GM10266 (cell line): ENCODE measurements around the gene EIF4EBP2.

Experiments
- DNase-seq: peaks from one replicate; pipeline ENCODE4 v3.0.0; 2012; ENCODE audit errors: extremely low spot score
- TF ChIP-seq, protein P1 (sequence below): IDR thresholded peaks from 2 replicates; pipeline ENCODE4 v1.5.1; 2012; ENCODE audit warnings: mild to moderate bottlenecking, low read depth; ENCODE audit not compliant: control insufficient read depth, insufficient read depth; ENCODE audit errors: missing control alignments

Gene EIF4EBP2

DNA sequence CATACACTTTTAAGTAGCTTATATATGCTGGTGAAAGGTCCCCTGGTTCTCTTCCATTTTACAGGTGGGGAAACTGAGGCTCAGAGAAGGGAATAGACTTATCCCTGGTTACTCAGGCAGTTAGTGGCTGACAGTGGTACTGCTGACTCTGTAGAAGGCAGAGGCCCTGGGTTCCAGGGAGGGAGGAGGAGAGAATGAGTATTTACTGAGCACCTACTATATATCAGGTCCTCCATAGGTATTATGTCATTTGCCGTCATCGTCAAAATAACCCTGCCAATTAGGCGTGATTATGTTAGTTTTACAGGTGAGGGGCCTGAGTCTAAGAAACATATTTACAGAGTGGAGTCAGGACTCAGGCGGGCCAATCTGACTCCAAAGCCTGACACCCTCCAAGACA, 61.3 kb downstream of the EIF4EBP2 start:
- no peak for DNase-seq
- TF ChIP-seq, protein P1, sequence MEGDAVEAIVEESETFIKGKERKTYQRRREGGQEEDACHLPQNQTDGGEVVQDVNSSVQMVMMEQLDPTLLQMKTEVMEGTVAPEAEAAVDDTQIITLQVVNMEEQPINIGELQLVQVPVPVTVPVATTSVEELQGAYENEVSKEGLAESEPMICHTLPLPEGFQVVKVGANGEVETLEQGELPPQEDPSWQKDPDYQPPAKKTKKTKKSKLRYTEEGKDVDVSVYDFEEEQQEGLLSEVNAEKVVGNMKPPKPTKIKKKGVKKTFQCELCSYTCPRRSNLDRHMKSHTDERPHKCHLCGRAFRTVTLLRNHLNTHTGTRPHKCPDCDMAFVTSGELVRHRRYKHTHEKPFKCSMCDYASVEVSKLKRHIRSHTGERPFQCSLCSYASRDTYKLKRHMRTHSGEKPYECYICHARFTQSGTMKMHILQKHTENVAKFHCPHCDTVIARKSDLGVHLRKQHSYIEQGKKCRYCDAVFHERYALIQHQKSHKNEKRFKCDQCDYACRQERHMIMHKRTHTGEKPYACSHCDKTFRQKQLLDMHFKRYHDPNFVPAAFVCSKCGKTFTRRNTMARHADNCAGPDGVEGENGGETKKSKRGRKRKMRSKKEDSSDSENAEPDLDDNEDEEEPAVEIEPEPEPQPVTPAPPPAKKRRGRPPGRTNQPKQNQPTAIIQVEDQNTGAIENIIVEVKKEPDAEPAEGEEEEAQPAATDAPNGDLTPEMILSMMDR = no peak

DNA sequence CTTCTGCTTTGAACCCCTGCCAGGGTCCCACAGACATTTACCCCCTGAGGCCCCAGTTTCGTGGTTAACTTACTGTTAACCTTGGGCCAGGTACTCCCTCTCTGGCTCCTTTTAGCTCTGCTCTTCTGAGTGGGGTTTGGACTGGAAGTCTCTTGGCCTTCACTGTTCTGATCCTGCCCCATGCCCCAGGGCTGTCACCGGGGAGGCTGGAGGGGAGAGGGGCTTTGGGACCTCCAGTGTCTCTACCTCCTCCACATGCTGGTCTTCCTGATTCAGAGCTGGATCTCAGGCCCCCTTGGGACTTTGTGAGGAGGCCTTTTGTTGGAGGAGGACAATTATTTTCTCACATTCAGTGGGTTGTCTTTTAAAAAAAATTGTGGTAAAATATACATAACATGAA, 61.9 kb downstream of the EIF4EBP2 start:
- no peak for DNase-seq
- TF ChIP-seq, protein P1 = no peak

DNA sequence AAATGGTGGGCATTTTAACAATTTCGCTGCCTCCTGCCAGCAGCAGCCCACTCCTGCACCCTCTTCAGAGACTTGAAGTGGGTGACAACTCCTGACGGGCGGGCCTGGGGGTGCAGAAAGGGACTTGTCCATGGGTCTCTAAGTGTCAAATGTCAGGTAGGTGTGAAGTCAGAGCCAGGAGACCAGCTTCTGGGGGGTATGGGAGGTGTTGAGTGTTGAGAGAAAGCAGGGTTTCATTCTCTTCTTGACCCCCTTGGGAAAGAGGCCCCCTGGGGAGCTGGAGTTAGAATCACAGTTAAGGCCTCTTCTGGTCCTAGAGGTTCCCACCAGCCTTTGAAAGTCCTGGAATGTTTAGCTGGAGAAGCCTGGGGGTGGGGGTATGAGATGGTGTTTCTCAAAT, 63.0 kb downstream of the EIF4EBP2 start:
- DNase-seq = no peak
- TF ChIP-seq, protein P1 = no peak

DNA sequence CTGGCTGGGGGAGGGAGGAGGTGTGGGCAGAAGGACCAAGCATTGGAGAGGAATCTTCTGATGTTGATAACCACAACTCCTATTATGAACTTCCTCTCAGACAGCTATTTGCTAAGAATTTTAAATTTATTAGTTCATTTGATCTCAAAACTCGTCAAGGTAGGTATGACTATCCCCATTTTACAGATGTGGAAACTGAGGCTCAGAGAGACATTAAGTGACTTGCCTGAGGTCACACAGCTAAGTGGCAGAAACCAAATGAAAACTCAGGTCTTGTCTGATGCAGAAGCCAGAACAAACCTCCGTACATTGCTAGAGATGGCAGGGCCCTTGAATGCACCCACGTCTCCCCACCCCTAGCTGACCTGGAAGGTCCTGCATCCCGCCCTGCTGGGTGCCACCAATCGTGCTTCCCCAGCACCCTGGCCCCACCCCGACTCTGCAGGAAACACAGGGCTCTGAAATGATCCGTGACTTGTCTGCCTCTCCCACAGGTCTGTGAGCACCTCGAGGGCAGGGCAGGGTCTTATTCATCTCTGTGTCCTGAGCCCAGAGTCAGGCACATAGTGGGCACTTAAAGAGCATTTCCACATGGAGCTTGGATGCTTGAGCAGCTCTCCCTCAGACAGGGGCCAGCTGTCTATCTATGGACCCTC, 69.0 kb downstream of the EIF4EBP2 start:
- no peak for DNase-seq
- TF ChIP-seq, protein P1 = no peak

DNA sequence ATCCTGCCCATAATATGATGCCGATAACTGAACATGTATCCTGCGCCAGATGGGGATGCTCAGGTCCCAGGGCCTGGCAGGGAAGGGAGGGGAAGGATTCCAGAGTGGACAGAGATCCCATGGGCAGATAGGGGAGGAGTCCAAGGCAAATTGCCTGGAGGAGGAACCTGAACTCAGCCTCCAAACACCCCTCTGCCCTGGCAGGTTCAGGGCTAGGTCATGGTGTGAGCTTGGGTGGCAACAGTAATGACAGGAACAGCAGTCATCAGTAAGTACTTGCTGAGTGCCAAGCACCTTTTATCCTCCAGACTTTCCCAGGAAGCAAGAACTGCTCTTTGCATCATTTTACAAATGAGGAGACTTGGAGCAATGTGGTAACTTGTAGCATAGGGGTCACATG, 70.8 kb downstream of the EIF4EBP2 start:
- no peak for DNase-seq

DNA sequence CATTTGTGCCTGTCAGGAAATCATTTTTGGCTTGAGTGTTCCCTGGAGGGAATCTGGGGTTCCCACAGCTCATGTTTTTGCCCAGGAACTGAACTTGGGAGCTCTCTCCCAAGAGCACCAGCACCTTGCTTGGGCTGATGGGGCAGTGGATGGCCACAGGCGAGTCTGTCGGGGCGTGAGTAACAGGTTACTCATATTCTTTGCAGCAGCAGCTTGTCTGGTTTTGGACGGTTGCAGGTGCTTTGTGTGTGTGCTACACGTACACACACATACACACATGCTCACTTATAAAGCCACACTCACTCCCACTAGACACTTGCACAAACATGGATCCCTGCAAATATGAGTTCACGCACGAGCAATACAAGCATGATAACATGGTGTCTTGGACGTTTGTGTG, 71.7 kb downstream of the EIF4EBP2 start:
- DNase-seq = no peak
- TF ChIP-seq, protein P1 = no peak

More for the DNA sequence above, 70.8 kb downstream of the EIF4EBP2 start:
- TF ChIP-seq, protein P1 = no peak

DNA sequence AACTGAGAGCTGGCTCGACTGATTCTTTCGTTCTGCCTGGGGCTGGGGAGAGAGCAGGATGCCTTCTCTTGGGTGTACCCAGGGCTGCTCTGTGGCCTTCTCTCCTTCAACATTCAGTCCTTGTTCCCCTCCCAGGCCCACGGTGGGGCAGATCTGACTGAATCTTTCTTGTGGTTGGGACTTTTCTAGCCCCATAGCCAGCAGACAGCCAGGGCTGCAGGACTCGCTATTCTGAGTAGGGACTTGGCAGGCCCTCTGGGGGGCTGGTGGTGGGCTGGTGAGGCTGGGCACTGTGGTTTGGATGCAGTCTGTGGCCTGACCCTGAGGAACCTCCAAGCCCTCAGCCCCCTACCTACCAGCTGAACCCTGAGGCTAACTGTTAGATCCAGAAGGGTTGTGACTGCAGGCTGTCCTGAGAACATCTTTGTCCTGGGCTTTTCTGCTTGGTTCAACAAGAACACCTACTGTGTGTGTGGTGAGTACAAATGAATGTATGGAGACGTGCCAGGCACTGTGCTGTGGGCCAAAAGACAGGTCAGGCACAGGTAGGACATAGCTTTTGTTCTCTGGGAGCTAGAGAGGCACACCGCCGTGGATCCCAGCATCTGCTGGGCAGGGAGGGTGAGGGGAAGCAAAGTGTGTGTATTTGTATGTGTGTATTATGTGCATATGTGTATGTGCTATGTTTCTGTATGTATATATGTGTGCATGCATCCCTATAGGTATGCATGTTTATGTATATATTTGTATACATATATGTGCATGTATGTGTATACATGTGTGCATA, 72.5 kb downstream of the EIF4EBP2 start:
- DNase-seq = no peak
- TF ChIP-seq, protein P1 = no peak
